Astrocyte (in vitro differentiated cells and primary cell): ENCODE measurements around the gene ZNF700. TPM values are rescaled to one million over a fixed set of nuclear protein-coding genes. Genes with fewer than 3 reads are reported as not detected.

Source experiments
- DNase-seq: peaks from one replicate; pipeline ENCODE4 v3.0.0-alpha.2; 2010; ENCODE audit warnings: low read depth
- FAIRE-seq: peaks from 2 replicates; lab custom pipeline; 2011; peaks lifted over from hg19 to GRCh38; lab: Jason Lieb, UNC
- H2AFZ ChIP-seq: 2 replicates; pipeline ENCODE4 v1.6.0; 2012; ENCODE audit warnings: low read depth, low read length, inconsistent platforms
- H3K27ac ChIP-seq: 2 replicates; pipeline ENCODE4 v1.5.1; 2011; ENCODE audit warnings: low read depth, low read length, inconsistent platforms
- H3K27me3 ChIP-seq: 2 replicates; pipeline ENCODE4 v1.6.0; 2011; ENCODE audit warnings: low read length, inconsistent platforms; ENCODE audit not compliant: insufficient read depth
- H3K36me3 ChIP-seq: 2 replicates; pipeline ENCODE4 v1.5.1; 2011; ENCODE audit warnings: low read length, inconsistent platforms; ENCODE audit not compliant: insufficient read depth
- H3K4me1 ChIP-seq: 2 replicates; pipeline ENCODE4 v1.5.1; 2011; ENCODE audit warnings: low read length, inconsistent platforms; ENCODE audit not compliant: insufficient read depth
- H3K4me2 ChIP-seq: 2 replicates; pipeline ENCODE4 v1.6.0; 2012; ENCODE audit warnings: low read length, inconsistent platforms
- H3K4me3 ChIP-seq: 2 replicates; pipeline ENCODE4 v1.5.1; 2011; ENCODE audit warnings: low read depth, mild to moderate bottlenecking, low read length, inconsistent platforms; ENCODE audit not compliant: insufficient read depth
- H3K79me2 ChIP-seq: 2 replicates; pipeline ENCODE4 v1.6.0; 2012; ENCODE audit warnings: mild to moderate bottlenecking, low read length, inconsistent platforms; ENCODE audit not compliant: insufficient read depth
- H3K9ac ChIP-seq: 2 replicates; pipeline ENCODE4 v1.6.0; 2012; ENCODE audit warnings: mild to moderate bottlenecking, low read length, inconsistent platforms
- H3K9me3 ChIP-seq: 2 replicates; pipeline ENCODE4 v1.5.1; 2012; ENCODE audit warnings: low read depth, mild to moderate bottlenecking, low read length, inconsistent platforms; ENCODE audit not compliant: insufficient read depth
- H4K20me1 ChIP-seq: 2 replicates; pipeline ENCODE4 v1.6.0; 2012; ENCODE audit warnings: low read length, inconsistent platforms; ENCODE audit not compliant: insufficient read depth
- H3K27ac Mint-ChIP-seq: one replicate; pipeline ENCODE4 v1.8.0; 2021; ENCODE audit warnings: mild to moderate bottlenecking, mixed read lengths; ENCODE audit not compliant: unreplicated experiment
- H3K27me3 Mint-ChIP-seq: one replicate; pipeline ENCODE4 v1.8.0; 2021; ENCODE audit warnings: low read depth, mixed read lengths; ENCODE audit not compliant: unreplicated experiment
- H3K36me3 Mint-ChIP-seq: one replicate; pipeline ENCODE4 v1.8.0; 2021; ENCODE audit warnings: low read depth, mixed read lengths; ENCODE audit not compliant: unreplicated experiment
- H3K4me1 Mint-ChIP-seq: one replicate; pipeline ENCODE4 v1.8.0; 2021; ENCODE audit warnings: low read depth, mixed read lengths; ENCODE audit not compliant: unreplicated experiment
- H3K4me3 Mint-ChIP-seq: one replicate; pipeline ENCODE4 v1.8.0; 2021; ENCODE audit warnings: mild to moderate bottlenecking, moderate library complexity, mixed read lengths; ENCODE audit not compliant: unreplicated experiment
- H3K9me3 Mint-ChIP-seq: one replicate; pipeline ENCODE4 v1.8.0; 2021; ENCODE audit warnings: mild to moderate bottlenecking, mixed read lengths; ENCODE audit not compliant: unreplicated experiment
- CTCF ChIP-seq: IDR thresholded peaks from 2 replicates; pipeline ENCODE4 v1.5.1; 2011; ENCODE audit warnings: low read depth, mild to moderate bottlenecking, inconsistent platforms, low read length, moderate library complexity; ENCODE audit not compliant: insufficient read depth
- EZH2 ChIP-seq: IDR thresholded peaks from 2 replicates; pipeline ENCODE4 v1.6.1; 2012; ENCODE audit warnings: mild to moderate bottlenecking, low read length, inconsistent platforms; ENCODE audit not compliant: insufficient read depth
- total RNA-seq: library from RNA; stranded (reverse); gene quantifications from 2 replicates; pipeline ENCODE4 v1.2.1, GENCODE V29; 2021

The ZNF700 gene
- total RNA-seq, 1 donor from 2014 or later: not detected

- no peak overlapping the region for H3K27ac Mint-ChIP-seq
- no peak overlapping the region for H3K4me3 Mint-ChIP-seq
- H3K27me3 ChIP-seq: no peaks in the 10 kb centered on the region
- no peaks in the 10 kb centered on the region for H4K20me1 ChIP-seq
- H3K9me3 ChIP-seq: peaks cover 3% of the 10 kb centered on the region
- H3K36me3 ChIP-seq: no peaks in the 10 kb centered on the region
- H3K9me3 Mint-ChIP-seq: peaks cover 22% of the 10 kb centered on the region
- H3K4me1 ChIP-seq: no peaks in the 10 kb centered on the region
- TF ChIP-seq EZH2 (no peak), CTCF (no peak)
- no peaks in the 10 kb centered on the region for H3K27me3 Mint-ChIP-seq
- FAIRE-seq: no peak
- no peak overlapping the region for H3K4me3 ChIP-seq
- no peak overlapping the region for H3K9ac ChIP-seq
- H2AFZ ChIP-seq: no peak overlapping the region
- no peaks in the 10 kb centered on the region for H3K36me3 Mint-ChIP-seq
- H3K27ac ChIP-seq: no peak overlapping the region
- H3K4me2 ChIP-seq: no peak overlapping the region
- no peak for DNase-seq
- H3K79me2 ChIP-seq: no peaks in the 10 kb centered on the region
- H3K4me1 Mint-ChIP-seq: no peaks in the 10 kb centered on the region
Measured at GRCh38 chr19:11970174-11970573, 45.3 kb downstream of the ZNF700 start.

- FAIRE-seq: no peak
- Histone ChIP-seq H3K9ac (no peak overlapping the region), H3K27me3 (no peaks in the 10 kb centered on the region), H3K4me3 (no peak overlapping the region), H3K9me3 (peaks cover 9% of the 10 kb centered on the region), H3K27ac (no peak overlapping the region), H3K36me3 (no peaks in the 10 kb centered on the region), H3K79me2 (no peaks in the 10 kb centered on the region), H3K4me1 (no peaks in the 10 kb centered on the region), H3K4me2 (no peak overlapping the region), H4K20me1 (no peaks in the 10 kb centered on the region), H2AFZ (no peak overlapping the region)
- no peak overlapping the region for H3K4me3 Mint-ChIP-seq
- no peak for TF ChIP-seq CTCF
- no peak for DNase-seq
- no peaks in the 10 kb centered on the region for H3K4me1 Mint-ChIP-seq
- no peaks in the 10 kb centered on the region for H3K27me3 Mint-ChIP-seq
- no peak overlapping the region for H3K27ac Mint-ChIP-seq
- no peaks in the 10 kb centered on the region for H3K36me3 Mint-ChIP-seq
- peaks cover 22% of the 10 kb centered on the region for H3K9me3 Mint-ChIP-seq
Measured at GRCh38 chr19:11971041-11971440, 46.1 kb downstream of the ZNF700 start.

GRCh38 chr19:11973019-11973810 lies 48.3 kb downstream of the ZNF700 start:
- no peak overlapping the region for H3K4me2 ChIP-seq
- Mint-ChIP-seq H3K27ac (no peak overlapping the region), H3K4me1 (no peaks in the 10 kb centered on the region), H3K9me3 (peaks cover 27% of the 10 kb centered on the region), H3K36me3 (no peaks in the 10 kb centered on the region), H3K27me3 (no peaks in the 10 kb centered on the region), H3K4me3 (no peak overlapping the region)
- no peaks in the 10 kb centered on the region for H3K4me1 ChIP-seq
- H3K9me3 ChIP-seq: peaks cover 18% of the 10 kb centered on the region
- no peaks in the 10 kb centered on the region for H3K36me3 ChIP-seq
- FAIRE-seq (no peak), DNase-seq (no peak)
- no peak overlapping the region for H2AFZ ChIP-seq
- H3K79me2 ChIP-seq: no peaks in the 10 kb centered on the region
- no peaks in the 10 kb centered on the region for H4K20me1 ChIP-seq
- no peaks in the 10 kb centered on the region for H3K27me3 ChIP-seq
- TF ChIP-seq EZH2 (no peak), CTCF (no peak)
- H3K4me3 ChIP-seq: no peak overlapping the region
- no peak overlapping the region for H3K27ac ChIP-seq
- H3K9ac ChIP-seq: no peak overlapping the region
